ENCODE results near the gene KCTD16. TPM values are rescaled to one million over a fixed set of nuclear protein-coding genes. Genes with fewer than 3 reads are reported as not detected.

Gene KCTD16
- total and polyA plus RNA-seq, 2 donors, result 0.02 to 0.09 TPM

DNA sequence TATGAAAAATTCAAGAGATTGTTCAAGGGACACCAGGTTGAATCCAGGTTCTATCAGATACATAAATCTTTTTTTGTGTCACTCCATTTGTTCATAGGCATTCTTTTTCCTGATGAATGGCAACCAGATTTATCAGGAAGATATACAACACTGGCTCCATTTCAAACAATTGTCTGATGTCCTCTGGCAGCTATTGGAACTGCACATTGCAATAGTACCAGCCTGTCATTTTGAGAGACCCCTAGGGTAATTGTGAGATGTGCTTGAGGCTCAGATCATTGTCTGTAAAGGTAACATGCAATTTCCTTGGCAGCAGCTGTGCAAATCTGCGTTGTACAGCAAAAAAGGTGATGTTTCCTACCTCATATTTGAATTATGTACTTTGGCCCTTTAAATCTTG is 25.9 kb downstream of the KCTD16 start:
- Histone ChIP-seq H3K4me3 (ENCODE audit: low read length in 2 of 2) (no peak overlapping the region), H3K27ac (ENCODE audit: low read depth in 1 of 2, low read length in 1 of 2) (no peak overlapping the region), H3K36me3 (ENCODE audit: control insufficient read depth in 2 of 2, insufficient read depth in 2 of 2, low read length in 1 of 2) (no peaks in the 10 kb centered on the region), H3K4me1 (ENCODE audit: control insufficient read depth in 2 of 2, insufficient read depth in 2 of 2, low read length in 2 of 2) (peaks cover 0 to 4% of the 10 kb centered on the region in 2 donors), H3K9me3 (ENCODE audit: control insufficient read depth in 2 of 2, insufficient read depth in 1 of 2, low read length in 1 of 2) (no peaks in the 10 kb centered on the region), H3K27me3 (ENCODE audit: control insufficient read depth in 2 of 2, insufficient read depth in 1 of 2, low read length in 1 of 2) (no peaks in the 10 kb centered on the region)
- WGBS, result 89% methylated on average over 1 of the region's 1 CpG
- no peak for DNase-seq (ENCODE audit: low read depth in 6 of 9, low spot score in 9 of 9)

DNA sequence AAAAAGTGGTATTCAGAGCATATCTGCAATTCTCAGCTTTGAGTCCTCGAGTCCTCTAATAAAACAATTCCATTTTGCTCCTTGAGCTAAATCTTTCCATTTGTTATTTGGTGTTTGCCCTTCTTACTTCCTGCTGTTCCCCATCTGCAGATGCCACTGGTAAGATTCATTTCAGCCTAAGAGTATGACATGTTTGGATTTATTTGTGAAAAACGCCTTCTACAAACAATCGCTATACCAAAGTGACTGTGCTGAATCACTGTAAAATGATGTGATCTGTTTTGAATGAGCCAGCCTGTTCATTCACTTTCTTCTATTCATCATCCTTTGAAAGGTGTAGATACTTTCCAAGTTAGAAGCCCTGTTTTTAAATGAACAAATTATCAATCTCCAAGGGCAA is 27.7 kb downstream of the KCTD16 start:
- 89% methylated on average over 3 of the region's 3 CpGs for WGBS

GRCh38 chr5:144201588-144201987 is 30.9 kb downstream of the KCTD16 start:
- no peak overlapping the region for H3K4me3 ChIP-seq (ENCODE audit: low read length in 2 of 2)
- H3K27me3 ChIP-seq (ENCODE audit: control insufficient read depth in 2 of 2, insufficient read depth in 1 of 2, low read length in 1 of 2), result peaks cover 23 to 26% of the 10 kb centered on the region in 2 donors
- no peak for DNase-seq (ENCODE audit: low read depth in 6 of 9, low spot score in 9 of 9)
- no peak overlapping the region for H3K27ac ChIP-seq (ENCODE audit: low read depth in 1 of 2, low read length in 1 of 2)
- no peaks in the 10 kb centered on the region for H3K36me3 ChIP-seq (ENCODE audit: control insufficient read depth in 2 of 2, insufficient read depth in 2 of 2, low read length in 1 of 2)
- WGBS, result 79% methylated on average over 5 of the region's 5 CpGs
- H3K9me3 ChIP-seq (ENCODE audit: control insufficient read depth in 2 of 2, insufficient read depth in 1 of 2, low read length in 1 of 2), result peaks cover 0 to 3% of the 10 kb centered on the region in 2 donors
- no peaks in the 10 kb centered on the region for H3K4me1 ChIP-seq (ENCODE audit: control insufficient read depth in 2 of 2, insufficient read depth in 2 of 2, low read length in 2 of 2)

More for the DNA sequence above, 27.7 kb downstream of the KCTD16 start:
- H3K4me1 ChIP-seq (ENCODE audit: control insufficient read depth in 2 of 2, insufficient read depth in 2 of 2, low read length in 2 of 2), result no peaks in the 10 kb centered on the region
- DNase-seq (ENCODE audit: low read depth in 6 of 9, low spot score in 9 of 9), result no peak
- H3K36me3 ChIP-seq (ENCODE audit: control insufficient read depth in 2 of 2, insufficient read depth in 2 of 2, low read length in 1 of 2), result no peaks in the 10 kb centered on the region
- H3K27ac ChIP-seq (ENCODE audit: low read depth in 1 of 2, low read length in 1 of 2), result no peak overlapping the region
- no peak overlapping the region for H3K4me3 ChIP-seq (ENCODE audit: low read length in 2 of 2)
- no peaks in the 10 kb centered on the region for H3K27me3 ChIP-seq (ENCODE audit: control insufficient read depth in 2 of 2, insufficient read depth in 1 of 2, low read length in 1 of 2)
- no peaks in the 10 kb centered on the region for H3K9me3 ChIP-seq (ENCODE audit: control insufficient read depth in 2 of 2, insufficient read depth in 1 of 2, low read length in 1 of 2)

DNA sequence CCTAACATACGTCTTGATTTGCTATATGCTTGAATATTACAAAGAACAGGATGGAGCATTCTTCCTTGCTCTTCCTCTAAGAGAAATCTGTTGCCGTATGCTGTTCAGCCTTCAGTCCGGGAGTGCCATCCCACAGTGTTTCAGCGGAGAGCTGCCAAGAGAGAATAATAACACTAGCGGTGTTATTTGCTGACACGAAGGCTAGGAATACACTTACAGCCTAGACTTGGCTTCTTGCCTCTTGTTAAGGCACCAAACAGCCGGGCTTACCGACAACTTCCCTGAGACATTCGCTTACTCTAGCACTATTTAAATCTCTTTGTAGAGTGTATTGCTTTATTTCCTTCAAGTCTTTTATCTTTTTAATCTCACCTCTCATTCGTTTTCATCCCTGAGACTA is 31.4 kb downstream of the KCTD16 start:
- H3K4me3 ChIP-seq (ENCODE audit: low read length in 2 of 2), result no peak overlapping the region
- H3K27ac ChIP-seq (ENCODE audit: low read depth in 1 of 2, low read length in 1 of 2), result no peak overlapping the region
- H3K4me1 ChIP-seq (ENCODE audit: control insufficient read depth in 2 of 2, insufficient read depth in 2 of 2, low read length in 2 of 2), result no peaks in the 10 kb centered on the region
- H3K9me3 ChIP-seq (ENCODE audit: control insufficient read depth in 2 of 2, insufficient read depth in 1 of 2, low read length in 1 of 2), result peaks cover 0 to 3% of the 10 kb centered on the region in 2 donors
- peaks cover 24 to 31% of the 10 kb centered on the region in 2 donors for H3K27me3 ChIP-seq (ENCODE audit: control insufficient read depth in 2 of 2, insufficient read depth in 1 of 2, low read length in 1 of 2)
- 85% methylated on average over 10 of the region's 10 CpGs for WGBS
- DNase-seq (ENCODE audit: low read depth in 6 of 9, low spot score in 9 of 9), result no peak
- no peaks in the 10 kb centered on the region for H3K36me3 ChIP-seq (ENCODE audit: control insufficient read depth in 2 of 2, insufficient read depth in 2 of 2, low read length in 1 of 2)

- WGBS, result 45% methylated on average over 1 of the region's 1 CpG
These were observed 32.1 kb downstream of the KCTD16 start for GRCh38 chr5:144202726-144203125.

GRCh38 chr5:144203750-144204596 is 33.3 kb downstream of the KCTD16 start:
- peak in 3 of 9 donors; percentile 15 to 58 (median 43) for DNase-seq (ENCODE audit: low read depth in 6 of 9, low spot score in 9 of 9)
- H3K36me3 ChIP-seq (ENCODE audit: control insufficient read depth in 2 of 2, insufficient read depth in 2 of 2, low read length in 1 of 2), result no peaks in the 10 kb centered on the region
- H3K27me3 ChIP-seq (ENCODE audit: control insufficient read depth in 2 of 2, insufficient read depth in 1 of 2, low read length in 1 of 2), result peaks cover 24 to 33% of the 10 kb centered on the region in 2 donors

More at GRCh38 chr5:144202726-144203125, 32.1 kb downstream of the KCTD16 start:
- Histone ChIP-seq H3K27ac (ENCODE audit: low read depth in 1 of 2, low read length in 1 of 2) (no peak overlapping the region), H3K9me3 (ENCODE audit: control insufficient read depth in 2 of 2, insufficient read depth in 1 of 2, low read length in 1 of 2) (peaks cover 0 to 3% of the 10 kb centered on the region in 2 donors), H3K36me3 (ENCODE audit: control insufficient read depth in 2 of 2, insufficient read depth in 2 of 2, low read length in 1 of 2) (no peaks in the 10 kb centered on the region), H3K4me1 (ENCODE audit: control insufficient read depth in 2 of 2, insufficient read depth in 2 of 2, low read length in 2 of 2) (no peaks in the 10 kb centered on the region), H3K4me3 (ENCODE audit: low read length in 2 of 2) (no peak overlapping the region), H3K27me3 (ENCODE audit: control insufficient read depth in 2 of 2, insufficient read depth in 1 of 2, low read length in 1 of 2) (peaks cover 24 to 33% of the 10 kb centered on the region in 2 donors)
- no peak for DNase-seq (ENCODE audit: low read depth in 6 of 9, low spot score in 9 of 9)

DNA sequence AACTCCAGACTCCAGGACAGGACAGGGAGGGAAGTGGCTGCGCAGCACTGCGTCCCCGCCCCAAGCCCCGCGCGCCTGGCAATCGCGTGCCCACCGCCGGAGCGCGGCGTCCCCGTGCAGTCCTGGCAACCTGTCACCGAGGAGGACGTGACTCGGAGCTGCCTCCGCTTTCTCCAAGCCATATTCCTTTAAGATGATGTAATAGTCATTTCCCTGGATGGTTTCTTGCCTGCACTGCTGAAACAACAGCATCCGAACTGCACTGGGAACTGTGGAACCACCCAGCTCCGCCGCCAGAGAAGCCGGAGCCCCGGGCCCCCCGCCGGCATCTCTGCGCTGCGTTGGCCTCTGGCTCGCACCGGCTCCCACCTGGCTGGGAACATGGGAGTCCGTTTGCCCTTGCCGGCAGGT is 34.5 kb downstream of the KCTD16 start:
- Histone ChIP-seq H3K27me3 (ENCODE audit: control insufficient read depth in 2 of 2, insufficient read depth in 1 of 2, low read length in 1 of 2) (peaks cover 24 to 37% of the 10 kb centered on the region in 2 donors), H3K4me3 (ENCODE audit: low read length in 2 of 2) (no peak overlapping the region), H3K36me3 (ENCODE audit: control insufficient read depth in 2 of 2, insufficient read depth in 2 of 2, low read length in 1 of 2) (no peaks in the 10 kb centered on the region), H3K4me1 (ENCODE audit: control insufficient read depth in 2 of 2, insufficient read depth in 2 of 2, low read length in 2 of 2) (no peaks in the 10 kb centered on the region), H3K9me3 (ENCODE audit: control insufficient read depth in 2 of 2, insufficient read depth in 1 of 2, low read length in 1 of 2) (peaks cover 0 to 3% of the 10 kb centered on the region in 2 donors), H3K27ac (ENCODE audit: low read depth in 1 of 2, low read length in 1 of 2) (no peak overlapping the region)
- DNase-seq (ENCODE audit: low read depth in 6 of 9, low spot score in 9 of 9), result no peak
- WGBS, result 3% methylated on average over 31 of the region's 31 CpGs

More at GRCh38 chr5:144203750-144204596, 33.3 kb downstream of the KCTD16 start:
- Histone ChIP-seq H3K27ac (ENCODE audit: low read depth in 1 of 2, low read length in 1 of 2) (no peak overlapping the region), H3K4me1 (ENCODE audit: control insufficient read depth in 2 of 2, insufficient read depth in 2 of 2, low read length in 2 of 2) (no peaks in the 10 kb centered on the region), H3K4me3 (ENCODE audit: low read length in 2 of 2) (no peak overlapping the region), H3K9me3 (ENCODE audit: control insufficient read depth in 2 of 2, insufficient read depth in 1 of 2, low read length in 1 of 2) (peaks cover 0 to 3% of the 10 kb centered on the region in 2 donors)
- WGBS, result 48% methylated on average over 10 of the region's 10 CpGs

GRCh38 chr5:144206141-144206540 is 35.5 kb downstream of the KCTD16 start:
- Histone ChIP-seq H3K27me3 (ENCODE audit: control insufficient read depth in 2 of 2, insufficient read depth in 1 of 2, low read length in 1 of 2) (peaks cover 24 to 37% of the 10 kb centered on the region in 2 donors), H3K4me3 (ENCODE audit: low read length in 2 of 2) (no peak overlapping the region), H3K4me1 (ENCODE audit: control insufficient read depth in 2 of 2, insufficient read depth in 2 of 2, low read length in 2 of 2) (no peaks in the 10 kb centered on the region), H3K9me3 (ENCODE audit: control insufficient read depth in 2 of 2, insufficient read depth in 1 of 2, low read length in 1 of 2) (peaks cover 0 to 3% of the 10 kb centered on the region in 2 donors), H3K27ac (ENCODE audit: low read depth in 1 of 2, low read length in 1 of 2) (no peak overlapping the region), H3K36me3 (ENCODE audit: control insufficient read depth in 2 of 2, insufficient read depth in 2 of 2, low read length in 1 of 2) (no peaks in the 10 kb centered on the region)
- no peak for DNase-seq (ENCODE audit: low read depth in 6 of 9, low spot score in 9 of 9)
- 93% methylated on average over 2 of the region's 2 CpGs for WGBS

DNA sequence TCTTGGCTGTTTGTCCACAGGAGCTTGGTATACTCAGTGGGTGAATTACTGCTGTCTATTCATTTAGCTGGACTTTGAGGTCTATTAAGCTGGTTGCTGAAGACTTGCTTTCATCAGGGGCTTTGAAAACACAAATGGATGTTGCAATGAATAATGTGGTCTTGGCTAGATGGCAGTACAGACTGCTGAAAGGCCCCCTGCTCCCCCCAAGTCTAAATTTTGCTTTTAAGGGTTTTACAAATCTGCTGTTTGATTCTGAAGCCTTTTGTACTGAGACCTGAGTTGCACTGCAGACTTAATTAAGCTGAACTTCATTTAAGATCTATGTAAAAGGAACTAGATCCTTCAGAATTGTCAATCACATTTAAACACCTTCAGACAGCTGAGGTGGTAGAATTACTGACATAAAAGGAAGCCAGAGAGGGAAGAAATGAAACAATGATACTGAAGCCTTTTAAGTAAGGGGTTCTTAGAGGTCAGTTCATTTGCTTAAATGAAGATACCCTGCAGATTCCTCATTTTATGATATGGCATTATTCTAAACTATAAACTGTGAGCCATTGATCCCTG is 37.3 kb downstream of the KCTD16 start:
- DNase-seq (ENCODE audit: low read depth in 6 of 9, low spot score in 9 of 9), result no peak
- Histone ChIP-seq H3K27me3 (ENCODE audit: control insufficient read depth in 2 of 2, insufficient read depth in 1 of 2, low read length in 1 of 2) (peaks cover 24 to 37% of the 10 kb centered on the region in 2 donors), H3K27ac (ENCODE audit: low read depth in 1 of 2, low read length in 1 of 2) (no peak overlapping the region), H3K4me3 (ENCODE audit: low read length in 2 of 2) (no peak overlapping the region), H3K4me1 (ENCODE audit: control insufficient read depth in 2 of 2, insufficient read depth in 2 of 2, low read length in 2 of 2) (no peaks in the 10 kb centered on the region), H3K36me3 (ENCODE audit: control insufficient read depth in 2 of 2, insufficient read depth in 2 of 2, low read length in 1 of 2) (no peaks in the 10 kb centered on the region), H3K9me3 (ENCODE audit: control insufficient read depth in 2 of 2, insufficient read depth in 1 of 2, low read length in 1 of 2) (peaks cover 0 to 3% of the 10 kb centered on the region in 2 donors)

Data from thymus (tissue), 11 donors.